HG02970 (cell line): ENCODE results near the gene COIL.
"Not testable (repeated sequence)": the region's sequence is repeated elsewhere in the genome, so short reads cannot be mapped to it uniquely, and the experiment has no call there.

Experiments used
- ATAC-seq: cut with Tn5 transposase; IDR thresholded peaks from one replicate; pipeline ENCODE4 v1.9.1; 2021; ENCODE audit warnings: mild to moderate bottlenecking, moderate library complexity, moderate number of reproducible peaks; ENCODE audit not compliant: unreplicated experiment, low FRiP score

COIL gene

GRCh38 chr17:56978441-56979090 lies 17.7 kb upstream of the COIL start:
- no peak for ATAC-seq

GRCh38 chr17:56977673-56978395 lies 17.0 kb upstream of the COIL start, which contains the start of gene SCPEP1:
TSS of gene SCPEP1 (plus strand) at chr17:56978131. CDS start at chr17:56978160, 29 bp downstream.
- ATAC-seq, result peak; percentile 50

GRCh38 chr17:56976941-56977608 lies 16.2 kb upstream of the COIL start:
- no peak for ATAC-seq

- ATAC-seq, result no peak
These were observed 14.8 kb upstream of the COIL start for GRCh38 chr17:56975656-56976055.

GRCh38 chr17:56974055-56974454 lies 13.2 kb upstream of the COIL start:
- no peak for ATAC-seq

- ATAC-seq, result no peak
These were observed 12.7 kb upstream of the COIL start for GRCh38 chr17:56973520-56973919.

GRCh38 chr17:56972111-56972730 lies 11.4 kb upstream of the COIL start:
- ATAC-seq, result no peak

- no peak for ATAC-seq
These were observed 10.1 kb upstream of the COIL start for GRCh38 chr17:56970974-56971373.

- no peak for ATAC-seq
These were observed 5.5 kb upstream of the COIL start for GRCh38 chr17:56966338-56966737.

- ATAC-seq, result not testable (repeated sequence)
These were observed 4.8 kb upstream of the COIL start for GRCh38 chr17:56965681-56966080.

GRCh38 chr17:56965241-56965640 lies 4.4 kb upstream of the COIL start:
- not testable (repeated sequence) for ATAC-seq

- ATAC-seq, result no peak
These were observed 3.9 kb downstream of the COIL start for GRCh38 chr17:56956992-56957391.

- no peak for ATAC-seq
These were observed 11.3 kb downstream of the COIL start for GRCh38 chr17:56949595-56949994.

- ATAC-seq, result no peak
These were observed 12.4 kb downstream of the COIL start for GRCh38 chr17:56948491-56948890.

GRCh38 chr17:56947741-56948140 lies 13.1 kb downstream of the COIL start:
- no peak for ATAC-seq

- no peak for ATAC-seq
These were observed 14.8 kb downstream of the COIL start for GRCh38 chr17:56945938-56946505.

GRCh38 chr17:56943505-56944125 lies 17.2 kb downstream of the COIL start:
- no peak for ATAC-seq

- no peak for ATAC-seq
These were observed 20.9 kb downstream of the COIL start for GRCh38 chr17:56939869-56940484.

GRCh38 chr17:56938206-56938605 lies 22.6 kb downstream of the COIL start:
- ATAC-seq, result not testable (repeated sequence)

- ATAC-seq, result no peak
These were observed 23.2 kb downstream of the COIL start for GRCh38 chr17:56937687-56938086.
